Measurements from ENCODE around the gene RBFOX2. TPM values are rescaled to one million over a fixed set of nuclear protein-coding genes. Genes with fewer than 3 reads are reported as not detected.

The RBFOX2 gene
- total RNA-seq, 1 experiment from 2014 or later, result 81.1 TPM

DNA sequence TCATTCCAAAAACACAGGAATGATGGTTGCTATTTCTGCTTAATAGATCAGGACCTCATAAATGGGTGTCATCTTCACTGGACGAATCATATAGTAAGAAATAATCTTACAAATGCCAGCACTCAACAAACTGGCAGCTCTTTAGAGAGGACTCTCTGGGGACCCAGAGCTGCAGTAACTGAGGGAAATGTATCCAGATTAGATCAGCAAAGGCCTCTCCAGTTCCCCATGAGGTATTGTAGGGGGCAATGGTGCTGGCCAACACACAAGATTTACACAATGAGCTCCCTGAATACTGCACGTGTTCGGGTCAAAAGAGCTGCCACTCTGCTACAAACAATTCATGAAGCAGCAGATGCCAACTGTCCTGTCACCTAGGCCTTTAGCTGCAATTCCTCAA, 110.2 kb downstream of the RBFOX2 start:
- DNase-seq (ENCODE audit: low read depth, low spot score) (no peak), ATAC-seq (no peak)
- ChIA-PET POLR2A (no interaction called here), CTCF (interaction anchor here (0.6 kb wide), 1 partner anchor 91 kb away, joined by 11 read pairs; no protein-coding TSS in a partner anchor)
- H3K4me1 ChIP-seq (ENCODE audit: control insufficient read depth, insufficient read depth, low read length), result peaks cover 17% of the 10 kb centered on the region
- BruUV-seq (replicated peaks), result no TSS peak
- in situ Hi-C loops (cut with HindIII; ENCODE audit: low pct_unique_long_range_greater_than_20kb, low sequenced_read_pairs), result no loop called here
- no peak overlapping the region for H3K4me3 ChIP-seq (ENCODE audit: low read depth in 2 of 2, low read length in 2 of 2)
- TF ChIP-seq REST (IDR thresholded peaks at IDR 0.05; ENCODE audit: insufficient read depth in 1 of 2, low read depth in 2 of 2, low read length in 1 of 2) (no peak), SIN3A (IDR thresholded peaks at IDR 0.05; ENCODE audit: borderline replicate concordance, insufficient read depth, low read depth, low read length) (no peak), TCF7L2 (IDR thresholded peaks at IDR 0.05; ENCODE audit: low read depth, low read length) (no peak), POLR2AphosphoS5 (IDR thresholded peaks at IDR 0.05; ENCODE audit: low read depth, low read length) (no peak)
- TF ChIP-seq, protein P1, sequence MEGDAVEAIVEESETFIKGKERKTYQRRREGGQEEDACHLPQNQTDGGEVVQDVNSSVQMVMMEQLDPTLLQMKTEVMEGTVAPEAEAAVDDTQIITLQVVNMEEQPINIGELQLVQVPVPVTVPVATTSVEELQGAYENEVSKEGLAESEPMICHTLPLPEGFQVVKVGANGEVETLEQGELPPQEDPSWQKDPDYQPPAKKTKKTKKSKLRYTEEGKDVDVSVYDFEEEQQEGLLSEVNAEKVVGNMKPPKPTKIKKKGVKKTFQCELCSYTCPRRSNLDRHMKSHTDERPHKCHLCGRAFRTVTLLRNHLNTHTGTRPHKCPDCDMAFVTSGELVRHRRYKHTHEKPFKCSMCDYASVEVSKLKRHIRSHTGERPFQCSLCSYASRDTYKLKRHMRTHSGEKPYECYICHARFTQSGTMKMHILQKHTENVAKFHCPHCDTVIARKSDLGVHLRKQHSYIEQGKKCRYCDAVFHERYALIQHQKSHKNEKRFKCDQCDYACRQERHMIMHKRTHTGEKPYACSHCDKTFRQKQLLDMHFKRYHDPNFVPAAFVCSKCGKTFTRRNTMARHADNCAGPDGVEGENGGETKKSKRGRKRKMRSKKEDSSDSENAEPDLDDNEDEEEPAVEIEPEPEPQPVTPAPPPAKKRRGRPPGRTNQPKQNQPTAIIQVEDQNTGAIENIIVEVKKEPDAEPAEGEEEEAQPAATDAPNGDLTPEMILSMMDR (IDR thresholded peaks at IDR 0.05), result no peak
- no peaks in the 10 kb centered on the region for H3K9me3 ChIP-seq (ENCODE audit: control insufficient read depth, insufficient read depth, low read depth, low read length)
- no peaks in the 10 kb centered on the region for H3K27me3 ChIP-seq (ENCODE audit: control insufficient read depth, insufficient read depth, low read length)
- intact Hi-C loops (cut with micrococcal nuclease; ENCODE audit: unreplicated experiment), result loop anchor here (10.0 kb wide), 1 partner anchor 294 kb away; no protein-coding TSS in a partner anchor
- H3K27ac ChIP-seq (ENCODE audit: low read length), result no peak overlapping the region
- H3K36me3 ChIP-seq (ENCODE audit: control insufficient read depth, insufficient read depth, low read length), result no peaks in the 10 kb centered on the region

DNA sequence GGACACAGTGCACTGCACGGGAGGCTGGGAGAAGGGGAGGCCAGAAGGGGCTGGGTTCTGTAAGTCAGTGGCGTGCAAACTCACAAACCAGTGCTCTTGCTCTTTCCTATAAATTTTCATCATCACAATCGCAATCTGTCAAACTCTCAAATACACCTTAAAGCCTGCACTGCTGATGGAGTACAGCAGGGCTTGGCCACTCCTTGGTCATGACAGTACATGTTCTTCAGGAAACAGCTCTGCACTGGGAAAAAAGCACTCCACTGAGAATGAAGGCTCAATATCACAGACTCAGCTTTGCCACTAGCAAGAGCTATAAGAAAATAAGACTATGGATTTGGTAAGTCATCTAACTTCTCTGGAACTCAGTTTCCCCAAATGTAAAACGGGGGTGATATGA, 111.0 kb downstream of the RBFOX2 start:
- no peak for ATAC-seq
- CTCF ChIA-PET, result interaction anchor here (0.6 kb wide), 1 partner anchor 14 kb away, joined by 3 read pairs; no protein-coding TSS in a partner anchor
- BruUV-seq (replicated peaks), result no TSS peak
- no peaks in the 10 kb centered on the region for H3K27me3 ChIP-seq (ENCODE audit: control insufficient read depth, insufficient read depth, low read length)
- H3K27ac ChIP-seq (ENCODE audit: low read length), result no peak overlapping the region
- TF ChIP-seq REST (IDR thresholded peaks at IDR 0.05; ENCODE audit: insufficient read depth in 1 of 2, low read depth in 2 of 2, low read length in 1 of 2), result no peak
- no peak for TF ChIP-seq POLR2AphosphoS5 (IDR thresholded peaks at IDR 0.05; ENCODE audit: low read depth, low read length)
- TF ChIP-seq TCF7L2 (IDR thresholded peaks at IDR 0.05; ENCODE audit: low read depth, low read length), result no peak
- no peak for TF ChIP-seq SIN3A (IDR thresholded peaks at IDR 0.05; ENCODE audit: borderline replicate concordance, insufficient read depth, low read depth, low read length)
- TF ChIP-seq, protein P1 (IDR thresholded peaks at IDR 0.05), result no peak
- H3K9me3 ChIP-seq (ENCODE audit: control insufficient read depth, insufficient read depth, low read depth, low read length), result no peaks in the 10 kb centered on the region
- in situ Hi-C loops (cut with HindIII; ENCODE audit: low pct_unique_long_range_greater_than_20kb, low sequenced_read_pairs), result no loop called here
- no peaks in the 10 kb centered on the region for H3K36me3 ChIP-seq (ENCODE audit: control insufficient read depth, insufficient read depth, low read length)
- intact Hi-C loops (cut with micrococcal nuclease; ENCODE audit: unreplicated experiment), result loop anchor here (10.0 kb wide), 1 partner anchor 293 kb away; no protein-coding TSS in a partner anchor
- POLR2A ChIA-PET, result no interaction called here
- H3K4me1 ChIP-seq (ENCODE audit: control insufficient read depth, insufficient read depth, low read length), result peaks cover 17% of the 10 kb centered on the region
- H3K4me3 ChIP-seq (ENCODE audit: low read depth in 2 of 2, low read length in 2 of 2), result no peak overlapping the region
- DNase-seq (ENCODE audit: low read depth, low spot score), result no peak

Data from Panc1 (cell line).